HL-60 (cell line): ENCODE measurements around the gene BCL7B.
"Not testable (repeated sequence)": the region's sequence is repeated elsewhere in the genome, so short reads cannot be mapped to it uniquely, and the experiment has no call there.

Experiments
- DNase-seq, 2 experiments: peaks; one replicate each; pipeline ENCODE4 v3.0.0-alpha.2; 2010 to 2020; ENCODE audit warnings: low read depth in 1 of 2, low spot score in 1 of 2
- H3K27ac ChIP-seq: fragments of 250-450 bp; sonication (Bioruptor Pico); replicated peaks from 2 replicates; pipeline ENCODE4 v1.5.1; 2020; ENCODE audit warnings: mild to moderate bottlenecking, moderate library complexity
- H3K27me3 ChIP-seq: fragments of 250-450 bp; sonication (Bioruptor Pico); 2 replicates; pipeline ENCODE4 v1.5.1; 2021; ENCODE audit warnings: mild to moderate bottlenecking, moderate library complexity; ENCODE audit not compliant: insufficient read depth, poor library complexity, severe bottlenecking
- H3K4me3 ChIP-seq: replicated peaks from 2 replicates; pipeline ENCODE4 v1.5.1; 2011; ENCODE audit warnings: mild to moderate bottlenecking, control low read depth, low read length; ENCODE audit not compliant: insufficient read depth
- GABPA ChIP-seq: IDR thresholded peaks from 2 replicates; pipeline ENCODE4 v1.6.1; 2012; ENCODE audit warnings: low read depth
- POLR2AphosphoS5 ChIP-seq: IDR thresholded peaks from 2 replicates; pipeline ENCODE4 v1.6.1; 2012; ENCODE audit warnings: low read depth
- REST ChIP-seq: IDR thresholded peaks from 2 replicates; pipeline ENCODE4 v1.6.1; 2012; ENCODE audit warnings: low read depth; ENCODE audit not compliant: insufficient replicate concordance
- SPI1 ChIP-seq: IDR thresholded peaks from 2 replicates; pipeline ENCODE4 v1.6.1; 2012; ENCODE audit warnings: low read depth, mild to moderate bottlenecking, borderline replicate concordance
- TF ChIP-seq, protein P1 (sequence below): IDR thresholded peaks from one replicate; pipeline ENCODE4 v1.5.1; 2011; ENCODE audit warnings: low read length, control low read depth, inconsistent platforms; ENCODE audit not compliant: insufficient read depth

BCL7B gene

DNA sequence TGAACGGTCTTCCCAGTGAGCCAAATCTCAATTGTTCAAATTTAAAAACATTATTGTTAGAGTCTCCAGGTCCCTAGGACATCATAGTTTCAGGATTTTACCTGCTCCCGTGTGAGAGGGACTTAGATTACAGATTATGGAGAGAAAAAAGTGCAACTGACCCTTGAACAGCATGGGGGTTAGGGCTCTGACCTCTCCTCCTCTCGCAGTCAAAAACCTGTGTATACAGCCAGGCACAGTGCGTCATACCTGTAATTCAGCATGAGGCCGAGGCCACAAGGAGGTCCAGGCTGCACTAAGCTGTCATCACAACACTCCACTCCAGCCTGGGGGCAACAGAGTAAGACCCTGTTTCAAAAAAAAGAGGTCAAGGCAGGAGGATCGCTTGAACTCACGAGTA is 60.9 kb downstream of the BCL7B start:
- Histone ChIP-seq H3K27ac (no peak overlapping the region), H3K27me3 (no peaks in the 10 kb centered on the region), H3K4me3 (no peak overlapping the region)
- no peak for DNase-seq
- TF ChIP-seq GABPA: no peak

DNA sequence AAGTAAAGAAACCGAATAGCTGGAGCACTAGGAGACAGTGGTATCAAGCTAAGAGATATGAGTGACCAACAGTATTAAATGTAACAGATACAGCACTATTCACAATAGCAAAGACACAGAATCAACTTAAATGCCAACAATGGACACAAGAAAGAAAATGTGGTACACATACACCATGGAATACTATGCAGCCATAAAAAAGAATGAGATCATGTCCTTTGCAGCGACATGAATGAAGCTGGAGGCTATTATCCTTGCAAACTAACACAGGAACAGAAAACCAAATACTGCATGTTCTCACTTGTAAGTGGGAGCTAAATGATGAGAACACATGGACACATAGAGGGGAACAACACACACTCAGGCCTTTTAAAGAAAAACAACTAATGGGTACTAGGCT is 62.0 kb downstream of the BCL7B start:
- H3K27me3 ChIP-seq, H3K4me3 ChIP-seq, H3K27ac ChIP-seq, DNase-seq: not testable (repeated sequence)

DNA sequence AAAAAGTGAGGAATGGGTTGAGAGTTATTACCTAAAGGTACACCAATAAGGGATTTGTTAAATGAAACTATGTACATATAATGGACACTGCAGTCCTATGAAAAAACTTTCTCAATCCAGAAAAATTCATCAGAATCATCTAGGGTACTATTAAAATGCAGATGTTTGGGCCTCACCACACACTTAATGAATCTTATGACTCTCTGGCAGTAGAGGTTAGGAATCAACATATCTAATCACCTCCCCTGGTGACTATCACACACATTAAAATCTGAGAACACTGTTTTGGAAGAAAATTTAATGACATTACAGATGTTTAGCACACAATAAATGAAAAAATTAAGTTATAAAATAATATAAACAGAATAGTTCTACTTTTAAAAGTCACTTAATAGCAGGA is 67.5 kb downstream of the BCL7B start:
- DNase-seq: no peak
- no peaks in the 10 kb centered on the region for H3K27me3 ChIP-seq
- no peak overlapping the region for H3K4me3 ChIP-seq
- TF ChIP-seq SPI1 (no peak), GABPA (no peak), REST (no peak), POLR2AphosphoS5 (no peak)
- TF ChIP-seq, protein P1, sequence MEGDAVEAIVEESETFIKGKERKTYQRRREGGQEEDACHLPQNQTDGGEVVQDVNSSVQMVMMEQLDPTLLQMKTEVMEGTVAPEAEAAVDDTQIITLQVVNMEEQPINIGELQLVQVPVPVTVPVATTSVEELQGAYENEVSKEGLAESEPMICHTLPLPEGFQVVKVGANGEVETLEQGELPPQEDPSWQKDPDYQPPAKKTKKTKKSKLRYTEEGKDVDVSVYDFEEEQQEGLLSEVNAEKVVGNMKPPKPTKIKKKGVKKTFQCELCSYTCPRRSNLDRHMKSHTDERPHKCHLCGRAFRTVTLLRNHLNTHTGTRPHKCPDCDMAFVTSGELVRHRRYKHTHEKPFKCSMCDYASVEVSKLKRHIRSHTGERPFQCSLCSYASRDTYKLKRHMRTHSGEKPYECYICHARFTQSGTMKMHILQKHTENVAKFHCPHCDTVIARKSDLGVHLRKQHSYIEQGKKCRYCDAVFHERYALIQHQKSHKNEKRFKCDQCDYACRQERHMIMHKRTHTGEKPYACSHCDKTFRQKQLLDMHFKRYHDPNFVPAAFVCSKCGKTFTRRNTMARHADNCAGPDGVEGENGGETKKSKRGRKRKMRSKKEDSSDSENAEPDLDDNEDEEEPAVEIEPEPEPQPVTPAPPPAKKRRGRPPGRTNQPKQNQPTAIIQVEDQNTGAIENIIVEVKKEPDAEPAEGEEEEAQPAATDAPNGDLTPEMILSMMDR: no peak
- H3K27ac ChIP-seq: no peak overlapping the region

DNA sequence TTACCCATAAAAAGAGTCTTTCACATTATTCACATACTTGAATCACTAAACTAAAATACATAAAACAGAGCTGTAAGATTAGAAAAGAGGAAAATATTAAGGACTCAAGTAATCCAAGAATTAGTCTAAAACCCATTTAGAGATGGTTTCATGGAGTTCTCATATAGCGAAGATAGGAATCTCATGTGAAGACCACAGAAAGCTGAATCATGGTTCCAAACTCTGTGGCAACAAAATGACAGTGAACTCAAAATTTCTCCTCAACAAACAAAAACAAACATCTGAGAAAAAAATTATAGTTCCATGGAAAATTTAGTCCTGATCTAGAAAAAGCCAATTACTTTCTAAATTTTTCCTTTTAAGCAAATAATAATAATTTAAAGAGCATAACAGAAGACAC is 70.0 kb downstream of the BCL7B start:
- no peak overlapping the region for H3K4me3 ChIP-seq
- no peak overlapping the region for H3K27ac ChIP-seq
- TF ChIP-seq, protein P1: no peak
- no peaks in the 10 kb centered on the region for H3K27me3 ChIP-seq
- DNase-seq: no peak
